MG63 (cell line): ENCODE results near the gene TTC7B. TPM values are rescaled to one million over a fixed set of nuclear protein-coding genes. Genes with fewer than 3 reads are reported as not detected.
A peak's percentile ranks its signal among the peaks of the same experiment; 100 is the strongest.

Experiments used
- DNase-seq: peaks from one replicate; pipeline ENCODE4 v3.0.0-alpha.2; 2020
- H3K27me3 ChIP-seq: fragments of 250-450 bp; sonication (Bioruptor Pico); 2 replicates; pipeline ENCODE4 v1.5.1; 2020; ENCODE audit warnings: mild to moderate bottlenecking, moderate library complexity
- H3K36me3 ChIP-seq: fragments of 250-450 bp; sonication (Bioruptor Pico); 2 replicates; pipeline ENCODE4 v1.5.1; 2020; ENCODE audit warnings: mild to moderate bottlenecking, moderate library complexity
- H3K4me3 ChIP-seq: fragments of 250-450 bp; sonication (Bioruptor Pico); 2 replicates; pipeline ENCODE4 v1.5.1; 2020; ENCODE audit warnings: mild to moderate bottlenecking, moderate library complexity
- H3K9me3 ChIP-seq: fragments of 250-450 bp; sonication (Bioruptor Pico); 2 replicates; pipeline ENCODE4 v1.5.1; 2020; ENCODE audit warnings: mild to moderate bottlenecking, moderate library complexity
- total RNA-seq: library from RNA; depleted of rRNA; stranded (reverse); fragments of >200 nt; shearing (Covaris generic); gene quantifications from 2 replicates; pipeline ENCODE4 v1.2.3, GENCODE V29; 2014; ENCODE audit warnings: low replicate concordance

Gene TTC7B
- total RNA-seq, 1 experiment from 2014 or later = 30.0 TPM

GRCh38 chr14:90788031-90788430 is 28.2 kb downstream of the TTC7B start:
- Histone ChIP-seq H3K9me3 (no peaks in the 10 kb centered on the region), H3K4me3 (no peak overlapping the region), H3K36me3 (no peaks in the 10 kb centered on the region), H3K27me3 (no peaks in the 10 kb centered on the region)
- no peak for DNase-seq

GRCh38 chr14:90785876-90786450 is 30.3 kb downstream of the TTC7B start:
- DNase-seq = no peak
- Histone ChIP-seq H3K27me3 (no peaks in the 10 kb centered on the region), H3K36me3 (no peaks in the 10 kb centered on the region), H3K4me3 (no peak overlapping the region), H3K9me3 (no peaks in the 10 kb centered on the region)

GRCh38 chr14:90785471-90785870 is 30.8 kb downstream of the TTC7B start:
- Histone ChIP-seq H3K36me3 (no peaks in the 10 kb centered on the region), H3K4me3 (no peak overlapping the region), H3K27me3 (no peaks in the 10 kb centered on the region), H3K9me3 (no peaks in the 10 kb centered on the region)
- peak; percentile 67 for DNase-seq

- Histone ChIP-seq H3K4me3 (no peak overlapping the region), H3K9me3 (no peaks in the 10 kb centered on the region), H3K27me3 (no peaks in the 10 kb centered on the region), H3K36me3 (no peaks in the 10 kb centered on the region)
- no peak for DNase-seq
Measured at GRCh38 chr14:90784621-90785270, 31.5 kb downstream of the TTC7B start.

GRCh38 chr14:90783344-90783743 is 32.9 kb downstream of the TTC7B start:
- no peak overlapping the region for H3K4me3 ChIP-seq
- DNase-seq = no peak
- H3K36me3 ChIP-seq = no peaks in the 10 kb centered on the region
- no peaks in the 10 kb centered on the region for H3K9me3 ChIP-seq
- no peaks in the 10 kb centered on the region for H3K27me3 ChIP-seq

GRCh38 chr14:90782892-90783291 is 33.3 kb downstream of the TTC7B start:
- Histone ChIP-seq H3K36me3 (no peaks in the 10 kb centered on the region), H3K27me3 (no peaks in the 10 kb centered on the region), H3K4me3 (no peak overlapping the region), H3K9me3 (no peaks in the 10 kb centered on the region)
- DNase-seq = no peak

GRCh38 chr14:90781876-90782275 is 34.4 kb downstream of the TTC7B start:
- no peaks in the 10 kb centered on the region for H3K9me3 ChIP-seq
- no peaks in the 10 kb centered on the region for H3K36me3 ChIP-seq
- no peak for DNase-seq
- no peak overlapping the region for H3K4me3 ChIP-seq
- no peaks in the 10 kb centered on the region for H3K27me3 ChIP-seq

- Histone ChIP-seq H3K36me3 (no peaks in the 10 kb centered on the region), H3K27me3 (no peaks in the 10 kb centered on the region), H3K4me3 (no peak overlapping the region), H3K9me3 (no peaks in the 10 kb centered on the region)
- no peak for DNase-seq
Measured at GRCh38 chr14:90781344-90781761, 34.9 kb downstream of the TTC7B start.

- no peak for DNase-seq
- no peaks in the 10 kb centered on the region for H3K9me3 ChIP-seq
- H3K4me3 ChIP-seq = no peak overlapping the region
- no peaks in the 10 kb centered on the region for H3K36me3 ChIP-seq
- no peaks in the 10 kb centered on the region for H3K27me3 ChIP-seq
Measured at GRCh38 chr14:90780519-90780918, 35.7 kb downstream of the TTC7B start.

- DNase-seq = no peak
- H3K4me3 ChIP-seq = no peak overlapping the region
- no peaks in the 10 kb centered on the region for H3K36me3 ChIP-seq
- no peaks in the 10 kb centered on the region for H3K9me3 ChIP-seq
- H3K27me3 ChIP-seq = no peaks in the 10 kb centered on the region
Measured at GRCh38 chr14:90778571-90779255, 37.5 kb downstream of the TTC7B start.

GRCh38 chr14:90777830-90778485 is 38.3 kb downstream of the TTC7B start:
- DNase-seq = no peak
- no peaks in the 10 kb centered on the region for H3K27me3 ChIP-seq
- H3K9me3 ChIP-seq = no peaks in the 10 kb centered on the region
- no peaks in the 10 kb centered on the region for H3K36me3 ChIP-seq
- no peak overlapping the region for H3K4me3 ChIP-seq

- no peak overlapping the region for H3K4me3 ChIP-seq
Measured at GRCh38 chr14:90777358-90777757, 38.9 kb downstream of the TTC7B start.

GRCh38 chr14:90775441-90775840 is 40.8 kb downstream of the TTC7B start:
- no peaks in the 10 kb centered on the region for H3K27me3 ChIP-seq
- DNase-seq = no peak
- H3K36me3 ChIP-seq = no peaks in the 10 kb centered on the region
- no peaks in the 10 kb centered on the region for H3K9me3 ChIP-seq
- no peak overlapping the region for H3K4me3 ChIP-seq

More at GRCh38 chr14:90777358-90777757, 38.9 kb downstream of the TTC7B start:
- no peaks in the 10 kb centered on the region for H3K27me3 ChIP-seq
- H3K36me3 ChIP-seq = no peaks in the 10 kb centered on the region
- DNase-seq = no peak
- H3K9me3 ChIP-seq = no peaks in the 10 kb centered on the region

- no peaks in the 10 kb centered on the region for H3K27me3 ChIP-seq
- no peaks in the 10 kb centered on the region for H3K9me3 ChIP-seq
- no peaks in the 10 kb centered on the region for H3K36me3 ChIP-seq
- no peak overlapping the region for H3K4me3 ChIP-seq
- no peak for DNase-seq
Measured at GRCh38 chr14:90774316-90774715, 41.9 kb downstream of the TTC7B start.

- no peak for DNase-seq
- Histone ChIP-seq H3K36me3 (no peaks in the 10 kb centered on the region), H3K4me3 (no peak overlapping the region), H3K27me3 (no peaks in the 10 kb centered on the region), H3K9me3 (no peaks in the 10 kb centered on the region)
Measured at GRCh38 chr14:90773705-90774104, 42.5 kb downstream of the TTC7B start.

GRCh38 chr14:90773196-90773486 is 43.1 kb downstream of the TTC7B start:
- Histone ChIP-seq H3K27me3 (no peaks in the 10 kb centered on the region), H3K36me3 (no peaks in the 10 kb centered on the region), H3K9me3 (peaks cover under 1% of the 10 kb centered on the region), H3K4me3 (no peak overlapping the region)
- no peak for DNase-seq

- no peak overlapping the region for H3K4me3 ChIP-seq
- H3K27me3 ChIP-seq = no peaks in the 10 kb centered on the region
- H3K9me3 ChIP-seq = peaks cover 9% of the 10 kb centered on the region
- DNase-seq = no peak
- H3K36me3 ChIP-seq = no peaks in the 10 kb centered on the region
Measured at GRCh38 chr14:90767899-90768298, 48.3 kb downstream of the TTC7B start.
